Stimulated activated naive CD8-positive, alpha-beta T cell treated with anti-CD3 and anti-CD28 coated beads, Interleukin-15, amount 100 ng/mL, for 72 hours (primary cell): Measurements from ENCODE around the gene SLC38A5.
"Not testable (repeated sequence)": the region's sequence is repeated elsewhere in the genome, so short reads cannot be mapped to it uniquely, and the experiment has no call there.

ENCODE experiments used
- ATAC-seq: fragments of 150-1000 bp; cut with Tn5 transposase; 2 replicates; pipeline ENCODE4 v1.10.0; 2021; ENCODE audit warnings: mild to moderate bottlenecking, moderate library complexity
- DNase-seq, 2 donors: peaks; one replicate each; pipeline ENCODE4 v3.0.0; 2021 to 2022
- H3K27ac Mint-ChIP-seq, 2 donors: one replicate each; pipeline ENCODE4 v1.8.0; 2022; ENCODE audit warnings: mild to moderate bottlenecking in 2 of 2, mixed read lengths in 2 of 2, moderate library complexity in 2 of 2
- H3K27me3 Mint-ChIP-seq: one replicate; pipeline ENCODE4 v1.8.0; 2022; ENCODE audit warnings: mixed read lengths
- H3K4me1 Mint-ChIP-seq: one replicate; pipeline ENCODE4 v1.8.0; 2022; ENCODE audit warnings: mild to moderate bottlenecking, mixed read lengths
- H3K4me3 Mint-ChIP-seq, 2 donors: one replicate each; pipeline ENCODE4 v1.8.0; 2022; ENCODE audit warnings: mild to moderate bottlenecking in 2 of 2, mixed read lengths in 2 of 2, moderate library complexity in 1 of 2
- H3K9me3 Mint-ChIP-seq, 2 donors: one replicate each; pipeline ENCODE4 v1.8.0; 2022; ENCODE audit warnings: mixed read lengths in 2 of 2

SLC38A5 gene

DNA sequence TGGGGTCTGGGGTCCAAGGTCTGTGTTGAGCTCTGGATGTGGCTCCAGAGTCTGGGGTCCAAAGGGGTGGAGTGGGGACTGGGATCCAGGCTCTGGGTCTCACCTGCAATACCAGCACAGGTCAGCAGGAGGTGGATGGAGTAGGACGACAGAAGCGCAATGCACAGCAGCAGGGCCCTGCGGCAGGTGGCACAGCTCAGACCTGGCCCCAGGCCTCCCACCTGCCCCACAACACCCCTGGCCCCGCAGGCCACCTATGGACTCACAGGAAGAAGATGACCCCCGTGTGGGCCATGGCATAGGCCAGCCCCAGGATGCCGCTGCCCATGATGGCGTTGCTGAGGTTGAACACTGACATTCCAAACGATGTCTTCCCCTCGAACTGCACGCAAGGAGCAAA is 3.4 kb downstream of the SLC38A5 start:
- H3K4me3 Mint-ChIP-seq = peak overlapping the region; percentile 90 to 92
- H3K9me3 Mint-ChIP-seq = no peaks in the 10 kb centered on the region
- peaks cover 54% of the 10 kb centered on the region for H3K4me1 Mint-ChIP-seq
- peak; percentile 29 for ATAC-seq
- peak in 1 of 2 donors; percentile 25 for DNase-seq
- H3K27me3 Mint-ChIP-seq = no peaks in the 10 kb centered on the region
- no peak overlapping the region for H3K27ac Mint-ChIP-seq

DNA sequence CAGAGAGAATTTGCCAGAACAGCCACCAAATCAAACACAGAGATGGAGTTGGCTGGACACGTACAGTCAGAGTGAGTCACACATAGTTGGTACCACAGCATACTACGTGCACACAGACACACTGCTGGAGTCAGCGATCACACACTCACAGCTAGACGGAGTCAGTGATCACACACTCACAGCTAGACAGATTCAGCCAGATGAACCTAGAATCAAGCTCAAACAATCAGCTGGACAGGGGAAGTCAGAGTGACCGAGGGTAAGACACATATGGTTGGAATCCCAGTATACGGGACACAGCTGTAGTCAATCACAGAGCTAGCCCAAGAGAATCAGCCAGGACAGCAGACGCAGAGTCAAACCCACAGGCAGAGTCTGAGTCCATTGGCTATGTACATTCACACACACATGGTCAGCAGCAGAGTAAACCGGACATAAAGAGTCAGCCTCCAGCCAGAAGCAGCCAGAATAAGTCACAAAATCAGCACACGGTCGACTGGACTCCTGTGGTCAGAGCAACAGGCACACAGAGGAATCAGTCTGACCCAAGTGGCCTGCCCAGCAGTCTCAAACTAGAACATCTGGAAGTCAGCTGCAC is 4.6 kb downstream of the SLC38A5 start:
- Mint-ChIP-seq H3K4me3 (peak overlapping the region; percentile 57 to 90), H3K4me1 (peaks cover 54% of the 10 kb centered on the region), H3K27me3 (no peaks in the 10 kb centered on the region), H3K9me3 (no peaks in the 10 kb centered on the region), H3K27ac (peak overlapping the region; percentile 65 to 82)
- ATAC-seq = no peak
- no peak for DNase-seq

DNA sequence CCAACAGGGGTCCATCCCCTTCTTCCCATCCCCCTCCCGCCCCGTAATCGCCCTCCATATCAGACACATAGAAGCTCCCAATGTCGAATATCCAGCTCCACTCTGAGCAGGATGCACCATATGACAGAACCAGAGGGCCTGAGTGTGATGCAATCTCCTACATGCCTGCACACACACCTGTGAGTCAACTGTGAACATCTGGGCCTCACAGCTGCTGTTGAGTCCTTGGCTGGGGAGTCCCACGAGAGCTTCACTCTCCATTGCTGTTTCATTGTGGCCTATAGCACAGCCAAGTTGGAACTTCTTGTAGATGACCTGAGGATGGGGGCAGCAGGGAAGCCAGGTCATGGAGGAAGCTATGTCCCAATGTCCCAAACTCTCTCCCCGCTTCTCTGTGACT is 8.2 kb downstream of the SLC38A5 start:
- H3K4me1 Mint-ChIP-seq = peaks cover 35% of the 10 kb centered on the region
- H3K27ac Mint-ChIP-seq = peak overlapping the region; percentile 89 to 94

GRCh38 chrX:48460606-48461005 is 9.5 kb downstream of the SLC38A5 start:
- H3K27me3 Mint-ChIP-seq = no peaks in the 10 kb centered on the region
- DNase-seq (no peak), ATAC-seq (no peak)
- no peaks in the 10 kb centered on the region for H3K9me3 Mint-ChIP-seq
- no peak overlapping the region for H3K4me3 Mint-ChIP-seq
- H3K4me1 Mint-ChIP-seq = peaks cover 23% of the 10 kb centered on the region
- peak overlapping the region in 1 of 2 donors; percentile 94 for H3K27ac Mint-ChIP-seq

More for the DNA sequence above, 8.2 kb downstream of the SLC38A5 start:
- Mint-ChIP-seq H3K27me3 (no peaks in the 10 kb centered on the region), H3K9me3 (no peaks in the 10 kb centered on the region), H3K4me3 (peak overlapping the region in 1 of 2 donors; percentile 47)
- ATAC-seq (peak; percentile 94), DNase-seq (peak in 1 of 2 donors; percentile 61)

DNA sequence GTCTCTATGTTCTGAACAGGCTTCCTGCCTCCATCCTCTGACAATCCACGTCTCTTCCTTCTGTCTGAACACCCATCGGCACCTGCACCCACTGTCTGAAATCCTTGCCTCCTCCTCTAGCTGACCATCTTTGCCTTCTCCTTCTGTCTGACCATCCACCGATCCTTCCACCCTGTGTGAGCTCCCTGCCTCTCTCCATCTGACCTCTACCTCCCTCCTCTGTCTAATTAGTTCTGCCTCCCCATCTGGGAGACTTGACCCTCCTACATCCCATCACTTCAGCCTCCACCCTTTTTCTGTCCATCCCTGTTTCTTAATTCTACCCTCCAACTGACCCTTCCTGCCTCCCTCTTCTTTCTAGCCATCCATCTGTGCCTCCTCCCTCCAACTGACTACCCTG is 10.0 kb downstream of the SLC38A5 start:
- Mint-ChIP-seq H3K27ac (peak overlapping the region; percentile 87 to 91), H3K9me3 (no peaks in the 10 kb centered on the region), H3K27me3 (no peaks in the 10 kb centered on the region), H3K4me3 (no peak overlapping the region), H3K4me1 (peaks cover 17% of the 10 kb centered on the region)
- DNase-seq = no peak
- ATAC-seq = no peak

GRCh38 chrX:48459483-48459882 is 10.6 kb downstream of the SLC38A5 start:
- Mint-ChIP-seq H3K27ac (peak overlapping the region in 1 of 2 donors; percentile 91), H3K4me3 (no peak overlapping the region), H3K9me3 (no peaks in the 10 kb centered on the region), H3K4me1 (peaks cover 15% of the 10 kb centered on the region), H3K27me3 (no peaks in the 10 kb centered on the region)
- DNase-seq (no peak), ATAC-seq (no peak)

DNA sequence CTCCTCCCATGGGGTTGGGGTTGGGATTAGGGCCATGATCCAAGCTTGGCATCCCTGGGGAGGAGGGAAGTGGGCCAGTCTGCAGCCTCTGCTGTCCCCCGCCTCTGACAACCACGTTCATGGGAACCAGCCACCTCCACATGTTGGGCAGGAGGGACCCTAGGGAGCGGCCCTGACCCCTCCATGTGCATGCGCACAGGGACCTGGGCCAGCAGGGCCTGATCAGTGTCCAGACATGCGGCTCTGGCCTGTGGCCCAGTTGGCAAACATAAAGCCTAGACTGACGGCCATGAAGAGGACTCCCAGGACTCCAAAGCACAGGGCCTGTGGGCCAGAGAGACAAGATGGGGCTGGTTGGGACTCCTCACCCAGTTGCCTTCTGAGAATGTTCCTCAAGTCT is 11.3 kb downstream of the SLC38A5 start:
- Mint-ChIP-seq H3K9me3 (no peaks in the 10 kb centered on the region), H3K27ac (no peak overlapping the region), H3K4me3 (no peak overlapping the region), H3K27me3 (no peaks in the 10 kb centered on the region), H3K4me1 (peaks cover 7% of the 10 kb centered on the region)
- ATAC-seq (no peak), DNase-seq (no peak)

- no peaks in the 10 kb centered on the region for H3K27me3 Mint-ChIP-seq
- H3K4me1 Mint-ChIP-seq = no peaks in the 10 kb centered on the region
- DNase-seq = no peak
- no peaks in the 10 kb centered on the region for H3K9me3 Mint-ChIP-seq
- no peak overlapping the region for H3K4me3 Mint-ChIP-seq
- H3K27ac Mint-ChIP-seq = no peak overlapping the region
- ATAC-seq = no peak
Observed at GRCh38 chrX:48456628-48457331, 13.3 kb downstream of the SLC38A5 start.

DNA sequence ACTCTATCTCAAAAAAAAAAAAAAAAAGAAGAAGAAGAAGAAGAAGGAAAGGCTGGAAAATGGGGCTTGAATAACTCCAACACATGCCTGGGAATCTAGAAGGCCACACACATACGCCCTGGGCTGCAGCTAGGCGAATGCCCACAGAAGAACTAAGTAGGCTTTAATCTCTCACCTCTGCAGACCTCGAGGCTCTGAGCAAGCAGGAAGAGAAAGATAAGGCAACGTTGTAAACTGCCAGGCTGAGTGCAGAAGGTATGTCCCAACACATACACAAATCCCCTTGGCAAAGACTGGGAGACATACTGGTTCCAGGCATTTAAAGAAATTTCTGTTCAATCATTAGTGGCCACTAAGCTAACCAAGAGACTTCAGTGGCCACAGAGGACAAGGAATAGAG is 18.4 kb downstream of the SLC38A5 start:
- H3K9me3 Mint-ChIP-seq = no peaks in the 10 kb centered on the region
- DNase-seq (no peak), ATAC-seq (no peak)
- H3K27me3 Mint-ChIP-seq = no peaks in the 10 kb centered on the region
- no peak overlapping the region for H3K4me3 Mint-ChIP-seq
- peak overlapping the region in 1 of 2 donors; percentile 72 for H3K27ac Mint-ChIP-seq
- H3K4me1 Mint-ChIP-seq = no peaks in the 10 kb centered on the region

DNA sequence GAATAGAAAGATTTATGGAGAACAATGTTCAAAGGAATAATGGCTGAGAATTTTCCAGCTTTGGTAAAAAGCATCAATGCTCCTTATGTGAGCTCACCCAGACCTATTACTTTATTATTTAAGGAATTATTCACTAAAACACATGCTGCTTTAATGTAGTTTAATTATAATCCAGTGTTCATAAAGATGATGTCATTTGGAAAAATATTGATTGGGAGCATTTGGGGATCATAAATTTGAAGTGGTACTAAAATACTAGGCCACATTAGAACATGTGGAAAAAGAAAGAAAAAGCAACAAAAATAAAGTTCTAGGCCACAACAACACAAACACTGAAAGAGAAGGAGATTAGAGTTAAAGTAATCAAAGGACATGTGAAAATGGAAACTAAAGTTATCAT is 20.0 kb downstream of the SLC38A5 start:
- Mint-ChIP-seq H3K9me3 (no peaks in the 10 kb centered on the region), H3K4me1 (no peaks in the 10 kb centered on the region), H3K27me3 (no peaks in the 10 kb centered on the region), H3K27ac (no peak overlapping the region), H3K4me3 (no peak overlapping the region)
- no peak for ATAC-seq
- DNase-seq = no peak

- H3K4me1 Mint-ChIP-seq, H3K4me3 Mint-ChIP-seq, ATAC-seq, H3K9me3 Mint-ChIP-seq, DNase-seq, H3K27me3 Mint-ChIP-seq, H3K27ac Mint-ChIP-seq: not testable (repeated sequence)
Observed at GRCh38 chrX:48447201-48447600, 22.9 kb downstream of the SLC38A5 start.

DNA sequence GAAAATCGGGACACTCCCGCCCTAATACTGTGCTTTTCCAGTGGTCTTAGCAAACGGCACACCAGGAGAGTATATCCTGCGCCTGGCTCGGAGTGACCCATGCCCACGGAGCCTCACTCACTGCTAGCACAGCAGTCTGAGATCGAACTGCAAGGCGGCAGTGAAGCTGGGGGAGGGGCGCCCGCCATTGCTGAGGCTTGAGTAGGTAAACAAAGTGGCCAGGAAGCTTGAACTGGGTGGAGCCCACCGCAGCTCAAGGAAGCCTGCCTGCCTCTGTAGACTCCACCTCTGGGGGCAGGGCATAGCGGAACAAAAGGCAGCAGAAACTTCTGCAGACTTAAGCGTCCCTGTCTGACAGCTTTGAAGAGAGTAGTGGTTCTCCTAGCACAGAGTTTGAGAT is 36.3 kb downstream of the SLC38A5 start:
- not testable (repeated sequence) for H3K27me3 Mint-ChIP-seq, H3K4me3 Mint-ChIP-seq, DNase-seq, H3K9me3 Mint-ChIP-seq, ATAC-seq, H3K27ac Mint-ChIP-seq, H3K4me1 Mint-ChIP-seq

DNA sequence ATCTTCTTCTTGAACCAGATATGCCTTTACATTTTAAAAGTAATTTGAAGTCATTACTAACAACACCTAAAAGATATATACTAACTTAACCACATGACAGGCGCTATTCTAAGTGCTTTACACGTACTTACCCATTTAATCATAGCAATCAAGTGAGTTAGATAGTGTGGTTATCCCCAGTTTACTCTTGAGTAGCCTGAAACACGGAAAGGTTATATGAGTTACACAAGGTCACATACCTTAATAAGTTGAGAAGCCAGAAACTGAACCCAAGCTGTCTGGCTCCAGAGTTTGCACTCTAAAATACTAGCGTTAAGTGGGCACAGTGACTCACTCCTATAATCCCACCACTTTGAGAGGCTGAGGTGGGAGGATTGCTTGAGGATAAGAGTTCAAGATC is 39.9 kb downstream of the SLC38A5 start:
- H3K9me3 Mint-ChIP-seq, H3K4me3 Mint-ChIP-seq, DNase-seq, H3K27me3 Mint-ChIP-seq, H3K27ac Mint-ChIP-seq, H3K4me1 Mint-ChIP-seq, ATAC-seq: not testable (repeated sequence)

GRCh38 chrX:48429606-48430005 is 40.5 kb downstream of the SLC38A5 start:
- not testable (repeated sequence) for DNase-seq, H3K4me1 Mint-ChIP-seq, H3K9me3 Mint-ChIP-seq, H3K27ac Mint-ChIP-seq, H3K27me3 Mint-ChIP-seq, ATAC-seq, H3K4me3 Mint-ChIP-seq

- H3K4me3 Mint-ChIP-seq, DNase-seq, H3K27ac Mint-ChIP-seq, H3K4me1 Mint-ChIP-seq, H3K9me3 Mint-ChIP-seq, H3K27me3 Mint-ChIP-seq: not testable (repeated sequence)
- peak; percentile 91 for ATAC-seq
Observed at GRCh38 chrX:48427027-48427716, 42.9 kb downstream of the SLC38A5 start.

DNA sequence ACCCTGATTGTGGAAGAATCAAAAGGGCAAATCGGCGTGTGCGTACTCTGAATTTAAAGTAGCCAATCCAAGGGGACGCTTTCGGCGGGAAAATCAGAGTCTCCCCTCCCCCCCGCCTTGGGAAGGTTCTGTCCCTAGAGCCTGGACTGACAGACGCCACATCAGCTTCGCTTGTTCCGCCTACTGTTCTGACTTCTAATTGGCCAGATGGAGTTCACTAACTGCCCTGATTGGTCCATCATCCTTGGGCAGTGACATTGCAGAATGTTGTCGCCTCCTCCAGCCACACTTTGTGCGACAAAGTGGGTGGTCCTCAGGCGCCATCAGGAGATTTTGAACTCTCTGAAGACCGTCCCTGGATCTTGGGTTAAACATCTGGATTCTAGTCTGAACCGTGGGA is 58.2 kb downstream of the SLC38A5 start, which contains the start of gene SSX4B:
Gene SSX4B (minus strand): TSS at position 101 of the 400 bp plus-strand sequence. CDS start 588 bp downstream, outside the sequence.
- not testable (repeated sequence) for H3K4me3 Mint-ChIP-seq, H3K27ac Mint-ChIP-seq, H3K27me3 Mint-ChIP-seq, H3K4me1 Mint-ChIP-seq, ATAC-seq, H3K9me3 Mint-ChIP-seq, DNase-seq
